CD4-positive, alpha-beta T cell (primary cell): Measurements from ENCODE around the gene SLCO2B1. TPM values are rescaled to one million over a fixed set of nuclear protein-coding genes. Genes with fewer than 3 reads are reported as not detected.

Experiments used
- ATAC-seq: fragments of 200-7000 bp; cut with Tn5 transposase; one replicate; pipeline ENCODE4 v1.10.0; 2022; ENCODE audit warnings: mild to moderate bottlenecking; ENCODE audit not compliant: poor library complexity
- CTCF ChIA-PET: fragments of 350-600 bp; sonication (Branson Sonifier 250); formaldehyde crosslinking; loops from one replicate; lab custom pipeline; 2021; ENCODE audit warnings: antibody characterized with exemption, inconsistent platforms; lab: Charles Lee
- POLR2A ChIA-PET: fragments of 350-600 bp; sonication (Branson Sonifier 250); formaldehyde crosslinking; loops from one replicate; lab custom pipeline; 2021; ENCODE audit warnings: antibody characterized with exemption, inconsistent platforms; lab: Charles Lee
- DNase-seq, 14 experiments: peaks; one replicate each; pipeline ENCODE4 v3.0.0-alpha.2; 2013 to 2020; ENCODE audit warnings: mixed read lengths in 2 of 14
- H3K27ac ChIP-seq, 2 donors: one replicate each; pipeline versions ENCODE4 v1.5.1 to v1.7.0; 2013; ENCODE audit warnings: low read length in 2 of 2, low read depth in 1 of 2, mild to moderate bottlenecking in 1 of 2
- H3K27me3 ChIP-seq, 2 experiments: 1 replicate in 1 of 2; 2 replicates in 1 of 2; pipeline versions ENCODE4 v1.6.1 to v1.7.0; 2013; ENCODE audit warnings: low read length in 2 of 2, control low read depth in 1 of 2, mild to moderate bottlenecking in 1 of 2, moderate library complexity in 1 of 2; ENCODE audit not compliant: insufficient read depth in 2 of 2, control insufficient read depth in 1 of 2
- H3K36me3 ChIP-seq: one replicate; pipeline ENCODE4 v1.6.1; 2013; ENCODE audit warnings: low read length, control low read depth; ENCODE audit not compliant: insufficient read depth
- H3K4me1 ChIP-seq: one replicate; pipeline ENCODE4 v1.6.1; 2013; ENCODE audit warnings: low read length, control low read depth; ENCODE audit not compliant: insufficient read depth
- H3K4me3 ChIP-seq: one replicate; pipeline ENCODE4 v1.5.1; 2013; ENCODE audit warnings: mild to moderate bottlenecking, low read length, moderate library complexity
- H3K9me3 ChIP-seq, 2 experiments: 1 replicate in 1 of 2; 2 replicates in 1 of 2; pipeline versions ENCODE4 v1.6.1 to v1.7.0; 2013; ENCODE audit warnings: low read length in 2 of 2, mild to moderate bottlenecking in 2 of 2, control low read depth in 1 of 2, moderate library complexity in 1 of 2; ENCODE audit not compliant: control insufficient read depth in 1 of 2, insufficient read depth in 1 of 2
- H3K27ac Mint-ChIP-seq: one replicate; pipeline ENCODE4 v1.8.0; 2020; ENCODE audit warnings: mixed read lengths
- H3K27me3 Mint-ChIP-seq: one replicate; pipeline ENCODE4 v1.8.0; 2021; ENCODE audit warnings: mixed read lengths
- H3K36me3 Mint-ChIP-seq: one replicate; pipeline ENCODE4 v1.8.0; 2021; ENCODE audit warnings: low read depth, mixed read lengths
- H3K4me1 Mint-ChIP-seq: one replicate; pipeline ENCODE4 v1.8.0; 2021; ENCODE audit warnings: low read depth, mixed read lengths
- H3K4me3 Mint-ChIP-seq: one replicate; pipeline ENCODE4 v1.8.0; 2020; ENCODE audit warnings: mild to moderate bottlenecking, mixed read lengths
- H3K9me3 Mint-ChIP-seq: one replicate; pipeline ENCODE4 v1.8.0; 2020; ENCODE audit warnings: mixed read lengths
- CTCF ChIP-seq: fragments of 200-600 bp; IDR thresholded peaks from one replicate; pipeline ENCODE4 v1.8.0; 2022; ENCODE audit warnings: antibody characterized with exemption, mild to moderate bottlenecking
- intact Hi-C, 2 experiments: fragments of 100-400 bp; cut with DNase I in 1 of 2; cut with micrococcal nuclease in 1 of 2; formaldehyde crosslinking; loops; one replicate each; pipeline versions ENCODE4 v1.15.1 to v1.9.0; 2023 to 2025; cut with DNase I, micrococcal nuclease
- total RNA-seq, 174 experiments: library from RNA in 2 of 174; stranded (reverse) in 2 of 174; gene quantifications; one replicate each; pipeline ENCODE4 v1.2.3 and lab custom pipeline; 2021 to 2026

SLCO2B1 gene
- total RNA-seq, 2 experiments from 2014 or later = not detected

DNA sequence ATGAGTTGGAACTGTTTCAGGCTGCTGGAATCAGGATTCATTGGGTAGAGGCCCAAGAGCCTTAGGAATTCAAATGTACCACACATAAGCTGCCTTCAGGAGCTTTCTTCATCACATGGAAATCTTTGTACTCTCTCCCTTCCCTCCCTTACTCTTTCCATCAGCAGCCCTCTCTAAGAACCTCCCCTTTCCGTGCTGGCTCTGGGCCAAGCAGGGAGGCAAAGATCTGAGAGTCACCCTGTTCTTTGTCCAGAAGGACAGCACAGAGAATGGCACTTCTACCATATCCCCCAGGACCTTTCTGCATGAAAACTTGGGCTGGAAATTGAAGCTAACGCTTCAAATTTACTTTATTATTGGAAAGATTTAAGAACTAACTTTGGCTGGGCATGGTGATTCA, 69.0 kb downstream of the SLCO2B1 start:
- H3K36me3 ChIP-seq = no peaks in the 10 kb centered on the region
- H3K27ac Mint-ChIP-seq = no peak overlapping the region
- no peak for TF ChIP-seq CTCF
- no peak overlapping the region for H3K4me3 Mint-ChIP-seq
- peaks cover 4 to 6% of the 10 kb centered on the region in 2 experiments for H3K27me3 ChIP-seq
- POLR2A ChIA-PET = no interaction called here
- H3K27ac ChIP-seq = no peak overlapping the region
- peaks cover 39% of the 10 kb centered on the region for H3K27me3 Mint-ChIP-seq
- intact Hi-C loops = no loop called here
- H3K36me3 Mint-ChIP-seq = no peaks in the 10 kb centered on the region
- H3K4me3 ChIP-seq = no peak overlapping the region
- no peak for ATAC-seq
- CTCF ChIA-PET = no interaction called here
- H3K9me3 ChIP-seq = no peaks in the 10 kb centered on the region
- H3K4me1 Mint-ChIP-seq = no peaks in the 10 kb centered on the region
- DNase-seq = no peak
- no peaks in the 10 kb centered on the region for H3K9me3 Mint-ChIP-seq
- no peaks in the 10 kb centered on the region for H3K4me1 ChIP-seq

DNA sequence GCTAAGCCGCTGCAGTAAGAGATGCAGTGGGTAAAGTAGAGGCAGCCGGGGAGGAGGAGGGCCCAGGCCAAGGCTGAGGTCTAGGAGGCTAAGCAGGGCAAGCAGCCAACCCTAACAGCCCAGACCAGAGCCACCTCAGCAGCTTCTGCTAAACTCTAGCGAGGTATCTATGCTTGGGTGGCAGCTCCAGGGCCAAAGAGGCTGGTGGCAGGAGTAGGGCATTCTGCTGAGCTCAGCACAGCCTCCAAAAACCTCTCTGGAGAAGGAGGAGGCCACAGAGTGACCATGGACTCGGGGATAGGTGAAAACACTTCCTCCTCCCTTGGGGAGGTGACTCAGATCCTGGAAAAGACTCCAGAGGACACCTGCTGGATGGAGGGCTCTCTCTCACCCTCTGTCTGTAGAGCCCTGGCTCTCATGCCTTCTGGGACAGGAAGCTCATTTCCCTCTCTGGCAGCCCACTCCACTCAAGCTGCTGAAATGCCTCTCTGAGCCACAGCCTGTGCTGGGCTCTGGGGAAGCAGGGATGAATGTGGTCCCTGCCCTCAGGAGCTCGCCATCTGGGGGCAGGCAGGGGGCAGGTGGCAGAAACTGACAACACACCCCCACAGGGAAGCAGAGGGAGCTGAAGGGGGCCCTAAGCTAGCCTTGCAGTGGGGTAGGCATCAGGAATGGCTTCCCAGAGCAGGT, 73.2 kb downstream of the SLCO2B1 start:
- H3K4me1 ChIP-seq = no peaks in the 10 kb centered on the region
- Mint-ChIP-seq H3K36me3 (no peaks in the 10 kb centered on the region), H3K27me3 (peaks cover 8% of the 10 kb centered on the region), H3K4me1 (no peaks in the 10 kb centered on the region), H3K27ac (no peak overlapping the region), H3K4me3 (no peak overlapping the region), H3K9me3 (no peaks in the 10 kb centered on the region)
- ATAC-seq = no peak
- H3K9me3 ChIP-seq = no peaks in the 10 kb centered on the region
- intact Hi-C loops = no loop called here
- CTCF ChIA-PET = no interaction called here
- H3K4me3 ChIP-seq = no peak overlapping the region
- H3K27ac ChIP-seq = no peak overlapping the region
- no peak for TF ChIP-seq CTCF
- H3K36me3 ChIP-seq = no peaks in the 10 kb centered on the region
- no peak for DNase-seq
- POLR2A ChIA-PET = no interaction called here
- H3K27me3 ChIP-seq = no peaks in the 10 kb centered on the region

DNA sequence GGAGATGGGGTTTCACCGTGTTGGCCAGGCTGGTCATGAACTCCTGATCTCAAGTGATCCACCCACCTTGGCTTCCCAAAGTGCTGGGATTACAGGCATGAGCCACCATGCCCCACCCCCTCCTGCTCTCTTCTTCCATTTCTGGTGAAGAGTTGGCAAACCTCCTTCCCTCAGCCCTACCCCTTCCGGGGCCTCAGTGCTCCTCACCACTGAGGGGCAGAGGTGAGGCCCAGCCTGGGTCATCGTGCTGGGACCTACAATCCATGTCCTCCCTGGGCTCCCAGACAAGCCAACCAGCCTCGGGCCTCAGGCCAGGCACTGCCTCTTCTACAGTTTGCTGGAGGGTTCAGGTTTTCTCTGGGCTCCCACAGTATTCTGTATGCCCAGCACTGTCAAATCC, 74.9 kb downstream of the SLCO2B1 start:
- no peaks in the 10 kb centered on the region for H3K36me3 Mint-ChIP-seq

More for the DNA sequence above, 74.9 kb downstream of the SLCO2B1 start:
- peaks cover 6% of the 10 kb centered on the region for H3K27me3 Mint-ChIP-seq
- Histone ChIP-seq H3K4me3 (no peak overlapping the region), H3K27ac (no peak overlapping the region), H3K36me3 (no peaks in the 10 kb centered on the region), H3K9me3 (no peaks in the 10 kb centered on the region), H3K27me3 (no peaks in the 10 kb centered on the region), H3K4me1 (no peaks in the 10 kb centered on the region)
- ATAC-seq = no peak
- H3K27ac Mint-ChIP-seq = no peak overlapping the region
- TF ChIP-seq CTCF = no peak
- no peak overlapping the region for H3K4me3 Mint-ChIP-seq
- CTCF ChIA-PET = interaction anchor here (1.7 kb wide), 1 partner anchor 21 kb away, joined by 4 read pairs; no protein-coding TSS in a partner anchor
- no peaks in the 10 kb centered on the region for H3K4me1 Mint-ChIP-seq
- intact Hi-C loops = no loop called here
- POLR2A ChIA-PET = no interaction called here
- DNase-seq = no peak
- H3K9me3 Mint-ChIP-seq = no peaks in the 10 kb centered on the region
